IPS-15b (cell line): ENCODE measurements around the gene NPFF.

Experiments used
- H3K27me3 ChIP-seq: one replicate; pipeline ENCODE4 v1.6.1; 2013; ENCODE audit warnings: low read length; ENCODE audit not compliant: control insufficient read depth, insufficient read depth
- H3K36me3 ChIP-seq: one replicate; pipeline ENCODE4 v1.6.1; 2013; ENCODE audit warnings: low read length; ENCODE audit not compliant: control insufficient read depth, insufficient read depth
- H3K4me1 ChIP-seq: one replicate; pipeline ENCODE4 v1.6.1; 2013; ENCODE audit warnings: mild to moderate bottlenecking, low read length; ENCODE audit not compliant: control insufficient read depth, insufficient read depth
- H3K4me3 ChIP-seq: one replicate; pipeline ENCODE4 v1.5.1; 2013; ENCODE audit warnings: low read depth, low read length
- H3K9ac ChIP-seq: one replicate; pipeline ENCODE4 v1.6.1; 2013; ENCODE audit warnings: low read depth, mild to moderate bottlenecking, low read length
- H3K9me3 ChIP-seq: one replicate; pipeline ENCODE4 v1.6.1; 2013; ENCODE audit warnings: mild to moderate bottlenecking, low read length; ENCODE audit not compliant: control insufficient read depth, insufficient read depth

The NPFF gene

GRCh38 chr12:53510181-53510812, 3.0 kb upstream of the NPFF start:
- Histone ChIP-seq H3K9me3 (no peaks in the 10 kb centered on the region), H3K36me3 (peaks cover 13% of the 10 kb centered on the region), H3K4me1 (peaks cover 2% of the 10 kb centered on the region), H3K4me3 (no peak overlapping the region), H3K27me3 (no peaks in the 10 kb centered on the region), H3K9ac (no peak overlapping the region)

- Histone ChIP-seq H3K4me1 (peaks cover 2% of the 10 kb centered on the region), H3K9me3 (no peaks in the 10 kb centered on the region), H3K4me3 (no peak overlapping the region), H3K9ac (no peak overlapping the region), H3K27me3 (no peaks in the 10 kb centered on the region), H3K36me3 (peaks cover 24% of the 10 kb centered on the region)
Measured at GRCh38 chr12:53508534-53509170, 1.4 kb upstream of the NPFF start.

DNA sequence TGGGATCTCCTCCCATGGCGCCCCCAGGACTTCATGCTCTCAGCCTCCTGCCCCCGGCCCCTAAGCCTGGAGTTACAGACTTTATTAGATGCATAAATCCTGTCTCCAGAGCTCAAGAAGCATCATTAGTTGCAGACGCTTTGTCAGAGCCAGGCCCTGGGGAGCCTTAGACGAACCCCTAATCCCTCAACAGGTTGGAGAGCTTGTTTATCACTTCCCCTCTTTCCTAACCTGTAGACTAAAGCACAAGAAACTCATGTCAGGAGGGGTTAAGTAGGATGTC, 260 bp upstream of the NPFF start:
- Histone ChIP-seq H3K36me3 (peaks cover 29% of the 10 kb centered on the region), H3K9ac (peak overlapping the region; percentile 16)

DNA sequence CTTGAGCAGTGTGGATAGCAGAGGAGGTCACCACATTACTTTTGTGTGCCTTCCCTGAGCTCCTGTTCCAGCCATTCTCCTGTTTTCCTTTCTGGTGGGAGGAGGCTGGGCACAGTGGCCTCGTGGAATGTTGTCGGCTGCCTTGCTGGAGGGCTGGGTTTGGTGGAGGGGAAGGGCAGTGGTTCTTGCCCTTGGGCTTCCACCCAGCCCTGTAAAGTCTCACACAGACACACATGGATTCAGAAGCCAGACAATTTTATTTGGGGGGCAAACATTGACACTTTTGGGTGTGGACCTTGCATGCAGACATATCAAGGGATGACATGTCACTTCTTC, 866 bp downstream of the NPFF start:
- Histone ChIP-seq H3K4me3 (no peak overlapping the region), H3K9me3 (no peaks in the 10 kb centered on the region), H3K27me3 (no peaks in the 10 kb centered on the region), H3K9ac (no peak overlapping the region), H3K36me3 (peaks cover 29% of the 10 kb centered on the region), H3K4me1 (peaks cover 5% of the 10 kb centered on the region)

More for the DNA sequence above, 260 bp upstream of the NPFF start:
- Histone ChIP-seq H3K4me1 (peaks cover 2% of the 10 kb centered on the region), H3K9me3 (no peaks in the 10 kb centered on the region), H3K4me3 (no peak overlapping the region), H3K27me3 (no peaks in the 10 kb centered on the region)

GRCh38 chr12:53505555-53506449, 1.5 kb downstream of the NPFF start:
- no peak overlapping the region for H3K4me3 ChIP-seq
- peaks cover 5% of the 10 kb centered on the region for H3K4me1 ChIP-seq
- H3K27me3 ChIP-seq, result no peaks in the 10 kb centered on the region
- no peaks in the 10 kb centered on the region for H3K9me3 ChIP-seq
- H3K9ac ChIP-seq, result no peak overlapping the region
- H3K36me3 ChIP-seq, result peaks cover 29% of the 10 kb centered on the region

- Histone ChIP-seq H3K9me3 (no peaks in the 10 kb centered on the region), H3K36me3 (peaks cover 29% of the 10 kb centered on the region), H3K27me3 (no peaks in the 10 kb centered on the region), H3K9ac (no peak overlapping the region), H3K4me1 (peaks cover 7% of the 10 kb centered on the region), H3K4me3 (no peak overlapping the region)
Measured at GRCh38 chr12:53505086-53505485, 2.2 kb downstream of the NPFF start.

DNA sequence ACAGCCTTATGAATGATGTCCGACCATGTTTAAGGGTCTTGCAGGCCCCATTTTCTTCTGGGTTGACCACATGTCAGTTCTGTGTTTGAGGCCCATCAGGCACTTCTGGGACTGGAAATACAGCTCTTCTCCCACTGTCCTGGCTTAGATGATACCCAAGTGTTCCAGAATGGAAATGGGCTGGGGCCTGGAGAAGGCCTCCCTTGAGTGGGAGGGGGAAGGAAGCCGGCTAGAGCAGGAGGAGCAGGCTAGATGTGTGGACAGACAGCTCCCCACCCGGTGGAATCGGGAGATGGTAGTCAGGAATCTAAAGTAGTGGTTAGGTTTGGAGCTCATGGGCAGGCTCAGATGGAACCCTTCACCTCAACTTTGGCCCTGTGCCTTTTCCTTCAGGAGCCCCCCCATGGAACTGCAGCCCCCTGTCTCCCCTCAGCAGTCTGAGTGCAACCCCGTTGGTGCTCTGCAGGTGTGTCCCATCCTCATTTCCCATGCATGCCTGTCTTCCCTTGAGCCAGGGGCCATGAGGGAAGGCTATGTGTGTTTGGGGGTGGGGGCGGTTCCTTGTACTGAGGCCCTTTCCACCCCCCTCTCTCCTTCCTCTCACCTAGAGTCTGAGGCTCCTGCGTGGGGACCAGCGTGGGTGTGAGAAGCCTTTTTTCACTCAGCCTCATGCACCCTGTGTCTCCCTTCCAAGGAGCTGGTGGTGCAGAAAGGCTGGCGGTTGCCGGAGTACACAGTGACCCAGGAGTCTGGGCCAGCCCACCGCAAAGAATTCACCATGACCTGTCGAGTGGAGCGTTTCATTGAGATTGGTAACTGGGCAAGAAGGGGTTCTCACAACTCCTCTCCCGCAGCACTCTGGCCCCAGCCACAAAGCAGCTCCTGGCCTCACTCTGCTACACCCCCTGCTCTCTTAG, 3.0 kb downstream of the NPFF start:
- Histone ChIP-seq H3K9ac (no peak overlapping the region), H3K36me3 (peaks cover 29% of the 10 kb centered on the region), H3K4me3 (no peak overlapping the region), H3K27me3 (no peaks in the 10 kb centered on the region), H3K4me1 (peaks cover 7% of the 10 kb centered on the region), H3K9me3 (no peaks in the 10 kb centered on the region)

DNA sequence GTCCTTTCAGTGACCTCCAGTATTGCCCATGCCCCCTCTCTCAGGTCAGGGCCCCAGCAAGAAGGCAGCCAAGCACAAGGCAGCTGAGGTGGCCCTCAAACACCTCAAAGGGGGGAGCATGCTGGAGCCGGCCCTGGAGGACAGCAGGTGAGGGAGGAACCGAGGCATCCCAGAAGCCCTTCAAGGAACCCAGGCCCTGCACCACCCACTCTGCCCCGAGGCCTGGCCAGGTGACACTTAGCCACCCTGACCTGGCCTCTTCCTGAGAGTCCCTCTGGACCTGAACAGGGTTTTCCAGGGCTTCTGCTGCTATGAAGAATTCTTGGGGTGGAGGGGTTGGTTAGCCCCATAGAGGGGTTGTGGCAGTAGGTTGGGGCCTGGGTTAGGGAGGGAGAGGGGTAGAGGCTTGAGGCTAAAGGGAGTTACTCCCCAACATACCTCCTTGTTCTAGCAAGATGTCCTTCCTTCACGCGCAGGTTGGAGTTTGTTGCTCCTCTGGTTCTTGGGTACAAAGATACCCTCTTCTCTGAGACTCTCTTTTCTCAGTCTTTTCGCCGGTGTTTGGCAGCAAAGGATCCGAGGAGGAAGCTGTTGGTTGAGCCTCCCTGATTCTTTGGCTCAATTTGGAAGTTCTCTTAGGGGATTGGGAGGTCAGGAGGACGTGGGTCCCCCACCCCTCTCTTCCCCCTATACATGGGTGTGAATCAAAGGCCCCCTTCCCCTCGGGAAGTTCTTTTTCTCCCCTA, 4.1 kb downstream of the NPFF start:
- Histone ChIP-seq H3K9me3 (no peaks in the 10 kb centered on the region), H3K4me3 (no peak overlapping the region), H3K4me1 (peaks cover 11% of the 10 kb centered on the region), H3K27me3 (no peaks in the 10 kb centered on the region), H3K9ac (no peak overlapping the region), H3K36me3 (peaks cover 29% of the 10 kb centered on the region)

GRCh38 chr12:53502331-53502730, 5.0 kb downstream of the NPFF start:
- Histone ChIP-seq H3K36me3 (peaks cover 29% of the 10 kb centered on the region), H3K9ac (no peak overlapping the region), H3K9me3 (no peaks in the 10 kb centered on the region), H3K4me3 (no peak overlapping the region), H3K27me3 (no peaks in the 10 kb centered on the region), H3K4me1 (peaks cover 14% of the 10 kb centered on the region)

GRCh38 chr12:53501615-53502181, 5.6 kb downstream of the NPFF start:
- Histone ChIP-seq H3K27me3 (no peaks in the 10 kb centered on the region), H3K36me3 (peaks cover 29% of the 10 kb centered on the region), H3K9me3 (no peaks in the 10 kb centered on the region), H3K4me3 (peak overlapping the region; percentile 89), H3K9ac (peak overlapping the region; percentile 90), H3K4me1 (peaks cover 14% of the 10 kb centered on the region)
